Measurements from ENCODE around the gene TMCC1.
A peak's percentile ranks its signal among the peaks of the same experiment; 100 is the strongest.
"Not testable (repeated sequence)": the region's sequence is repeated elsewhere in the genome, so short reads cannot be mapped to it uniquely, and the experiment has no call there.

Gene TMCC1

GRCh38 chr3:129773691-129774663 lies 119.5 kb downstream of the TMCC1 start:
- DNase-seq (ENCODE audit: low spot score): peak; percentile 65

GRCh38 chr3:129770604-129771003 lies 122.9 kb downstream of the TMCC1 start:
- no peak for DNase-seq (ENCODE audit: low spot score)

- no peak for DNase-seq (ENCODE audit: low spot score)
These were observed 123.9 kb downstream of the TMCC1 start for GRCh38 chr3:129769616-129770015.

- DNase-seq (ENCODE audit: low spot score): no peak
These were observed 124.8 kb downstream of the TMCC1 start for GRCh38 chr3:129768728-129769127.

- DNase-seq (ENCODE audit: low spot score): no peak
These were observed 127.4 kb downstream of the TMCC1 start for GRCh38 chr3:129766135-129766534.

- DNase-seq (ENCODE audit: low spot score): no peak
These were observed 129.4 kb downstream of the TMCC1 start for GRCh38 chr3:129764090-129764489.

- no peak for DNase-seq (ENCODE audit: low spot score)
These were observed 134.7 kb downstream of the TMCC1 start for GRCh38 chr3:129758785-129759320.

GRCh38 chr3:129758306-129758705 lies 135.2 kb downstream of the TMCC1 start:
- no peak for DNase-seq (ENCODE audit: low spot score)

- no peak for DNase-seq (ENCODE audit: low spot score)
These were observed 136.6 kb downstream of the TMCC1 start for GRCh38 chr3:129756871-129757270.

GRCh38 chr3:129751105-129751504 lies 142.4 kb downstream of the TMCC1 start:
- DNase-seq (ENCODE audit: low spot score): not testable (repeated sequence)

GRCh38 chr3:129749692-129750091 lies 143.8 kb downstream of the TMCC1 start:
- no peak for DNase-seq (ENCODE audit: low spot score)

GRCh38 chr3:129747992-129748391 lies 145.5 kb downstream of the TMCC1 start:
- DNase-seq (ENCODE audit: low spot score): no peak

GRCh38 chr3:129747136-129747535 lies 146.4 kb downstream of the TMCC1 start:
- no peak for DNase-seq (ENCODE audit: low spot score)

GRCh38 chr3:129746629-129747028 lies 146.9 kb downstream of the TMCC1 start:
- DNase-seq (ENCODE audit: low spot score): no peak

GRCh38 chr3:129745253-129745652 lies 148.3 kb downstream of the TMCC1 start:
- no peak for DNase-seq (ENCODE audit: low spot score)

GRCh38 chr3:129741794-129742193 lies 151.7 kb downstream of the TMCC1 start:
- DNase-seq (ENCODE audit: low spot score): no peak

- DNase-seq (ENCODE audit: low spot score): no peak
These were observed 153.4 kb downstream of the TMCC1 start for GRCh38 chr3:129740090-129740489.

GRCh38 chr3:129739634-129740033 lies 153.9 kb downstream of the TMCC1 start:
- DNase-seq (ENCODE audit: low spot score): no peak

- DNase-seq (ENCODE audit: low spot score): no peak
These were observed 155.3 kb downstream of the TMCC1 start for GRCh38 chr3:129738172-129738571.

GRCh38 chr3:129736070-129736469 lies 157.4 kb downstream of the TMCC1 start:
- DNase-seq (ENCODE audit: low spot score): no peak

GRCh38 chr3:129735638-129736037 lies 157.9 kb downstream of the TMCC1 start:
- no peak for DNase-seq (ENCODE audit: low spot score)

- DNase-seq (ENCODE audit: low spot score): no peak
These were observed 159.1 kb downstream of the TMCC1 start for GRCh38 chr3:129734449-129734848.

- no peak for DNase-seq (ENCODE audit: low spot score)
These were observed 161.2 kb downstream of the TMCC1 start for GRCh38 chr3:129732200-129732876.

Data from hematopoietic multipotent progenitor cell treated with erythropoietin and hydrocortisone succinate and interleukin-3 and kit ligand, for 15 days (in vitro differentiated cells).